Forelimb muscle (tissue), 1 donor: ENCODE results near the gene UBA1. TPM values are rescaled to one million over a fixed set of nuclear protein-coding genes. Genes with fewer than 3 reads are reported as not detected.

Experiments
- DNase-seq: peaks from one replicate; pipeline ENCODE4 v3.0.0-alpha.2; 2013; ENCODE audit warnings: low read depth
- polyA plus RNA-seq: library from polyadenylated mRNA; unstranded; fragments of 120-200 nt; gene quantifications from one replicate; pipeline ENCODE4 v1.2.1, GENCODE V29; 2013; ENCODE audit not compliant: insufficient read length

The UBA1 gene
- polyA plus RNA-seq, 1 donor = 145 TPM

GRCh38 chrX:47212381-47213293, 19.0 kb downstream of the UBA1 start:
- no peak for DNase-seq

GRCh38 chrX:47214435-47215077, 20.9 kb downstream of the UBA1 start:
- DNase-seq = no peak

GRCh38 chrX:47215291-47215900, 21.8 kb downstream of the UBA1 start:
- no peak for DNase-seq

GRCh38 chrX:47216393-47216925, 22.8 kb downstream of the UBA1 start:
- no peak for DNase-seq

- no peak for DNase-seq
Observed at GRCh38 chrX:47217121-47217851, 23.7 kb downstream of the UBA1 start.

GRCh38 chrX:47217852-47218279, 24.2 kb downstream of the UBA1 start:
- DNase-seq = peak; percentile 97

- peak; percentile 83 for DNase-seq
Observed at GRCh38 chrX:47218280-47218919, 24.8 kb downstream of the UBA1 start, which contains the start of gene CDK16. Gene CDK16 (plus strand): TSS chrX:47218681. CDS start chrX:47223558, 4,877 bp downstream.

- DNase-seq = no peak
Observed at GRCh38 chrX:47218920-47219815, 25.5 kb downstream of the UBA1 start.

GRCh38 chrX:47221756-47222155, 28.1 kb downstream of the UBA1 start:
- no peak for DNase-seq

- DNase-seq = no peak
Observed at GRCh38 chrX:47222751-47223350, 29.2 kb downstream of the UBA1 start.

GRCh38 chrX:47223476-47224250, 30.0 kb downstream of the UBA1 start:
- no peak for DNase-seq

GRCh38 chrX:47224266-47224895, 30.8 kb downstream of the UBA1 start:
- no peak for DNase-seq

- DNase-seq = no peak
Observed at GRCh38 chrX:47224896-47225290, 31.3 kb downstream of the UBA1 start.

- no peak for DNase-seq
Observed at GRCh38 chrX:47226071-47226470, 32.4 kb downstream of the UBA1 start.

- no peak for DNase-seq
Observed at GRCh38 chrX:47226531-47227333, 33.1 kb downstream of the UBA1 start.

- DNase-seq = no peak
Observed at GRCh38 chrX:47227334-47227583, 33.6 kb downstream of the UBA1 start.

GRCh38 chrX:47228550-47229270, 35.1 kb downstream of the UBA1 start:
- DNase-seq = no peak
